ENCODE data around the gene ACIN1.
"Not testable (repeated sequence)": the region's sequence is repeated elsewhere in the genome, so short reads cannot be mapped to it uniquely, and the experiment has no call there.

ACIN1 gene

GRCh38 chr14:23018107-23018506 lies 76.8 kb downstream of the ACIN1 start:
- no peak for DNase-seq
- ATAC-seq, result no peak

DNA sequence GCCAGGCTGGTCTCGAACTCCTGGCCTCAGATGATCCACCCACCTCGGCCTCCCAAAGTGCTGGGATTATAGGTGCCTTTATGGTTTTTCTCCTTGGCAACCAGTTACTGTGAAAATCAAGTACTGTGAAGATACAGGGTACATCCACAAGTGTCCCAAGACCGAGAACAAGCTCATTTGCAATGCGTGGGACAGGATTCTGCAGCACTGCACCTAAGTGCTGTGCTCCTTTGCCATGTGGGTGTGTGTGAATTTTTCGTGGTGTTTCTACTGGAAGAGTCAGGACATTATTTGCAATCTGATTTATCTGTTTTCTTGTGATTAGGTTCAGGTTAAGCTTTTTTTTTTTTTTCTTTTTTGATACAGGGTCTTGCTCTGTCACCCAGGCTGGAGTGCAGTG lies 77.8 kb downstream of the ACIN1 start:
- ATAC-seq (no peak), DNase-seq (no peak)

GRCh38 chr14:23015618-23016017 lies 79.3 kb downstream of the ACIN1 start:
- DNase-seq (no peak), ATAC-seq (no peak)

DNA sequence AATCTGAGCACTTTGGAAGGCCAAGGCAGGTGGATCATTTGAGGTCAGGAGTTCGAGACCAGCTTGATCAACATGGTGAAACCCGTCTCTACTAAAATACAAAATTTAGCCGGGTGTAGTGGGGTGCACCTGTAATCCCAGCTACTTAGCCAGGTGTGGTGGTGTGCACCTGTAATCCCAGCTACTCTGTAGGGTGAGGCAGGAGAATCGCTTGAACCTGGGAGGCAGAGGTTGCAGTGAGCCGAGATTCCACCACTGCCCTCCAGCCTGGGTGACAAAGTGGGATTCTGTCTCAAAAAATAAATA lies 81.2 kb downstream of the ACIN1 start:
- ATAC-seq, DNase-seq: not testable (repeated sequence)

- DNase-seq (no peak), ATAC-seq (no peak)
Measured at GRCh38 chr14:23013054-23013748, 81.7 kb downstream of the ACIN1 start.

DNA sequence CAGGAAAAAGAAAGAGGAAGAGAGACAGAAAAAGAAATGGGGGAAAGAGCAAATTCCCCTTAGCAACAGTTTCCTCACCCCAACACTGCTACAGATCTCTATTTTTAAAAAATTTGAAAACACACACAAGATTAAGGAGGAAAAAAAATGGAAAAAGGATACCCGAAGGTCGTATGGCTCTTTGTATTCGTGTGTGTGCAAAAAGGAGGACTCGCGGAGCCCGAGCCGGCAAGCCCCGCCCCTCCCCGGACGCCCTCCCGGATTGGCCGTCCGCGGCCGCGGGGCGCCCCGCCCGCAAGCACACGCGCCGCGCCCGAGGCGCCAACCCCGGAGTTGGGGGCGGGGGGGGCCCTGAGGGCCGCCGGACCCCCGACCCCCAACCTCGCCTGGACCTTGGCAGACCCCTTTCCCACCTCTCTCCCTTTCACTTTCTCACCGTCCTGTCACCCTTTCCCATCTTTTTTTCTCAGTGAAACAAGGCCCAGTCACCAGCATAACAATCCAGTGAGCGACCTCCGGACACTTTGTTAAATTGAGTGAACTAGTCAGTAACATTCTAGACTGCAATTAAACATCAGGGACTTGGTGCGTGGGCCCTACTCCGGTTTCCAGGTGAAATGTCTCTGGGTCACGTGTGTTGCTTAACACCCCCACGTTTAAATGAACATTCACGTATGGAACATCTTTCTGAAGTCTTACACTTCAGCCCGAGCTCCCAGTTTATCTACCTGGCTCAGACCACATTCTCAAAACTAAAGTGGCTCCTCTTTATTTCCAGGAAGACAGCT lies 84.8 kb downstream of the ACIN1 start, which contains the start of gene C14orf93:
C14orf93 (minus strand) TSS at position 205 of the 788 bp plus-strand sequence. CDS start 11,120 bp downstream, outside the sequence.
- peak; percentile 90 for DNase-seq
- peak; percentile 30 for ATAC-seq

- ATAC-seq (no peak), DNase-seq (no peak)
Measured at GRCh38 chr14:23009483-23009938, 85.4 kb downstream of the ACIN1 start.

GRCh38 chr14:23008831-23009230 lies 86.1 kb downstream of the ACIN1 start:
- DNase-seq, result no peak
- no peak for ATAC-seq
